NCI-H446 treated with DMSO at 0.1 percent for 48 hours (cell line): ENCODE data around the gene TSC22D1.
"Not testable (repeated sequence)": the region's sequence is repeated elsewhere in the genome, so short reads cannot be mapped to it uniquely, and the experiment has no call there.

Source experiments
- DNase-seq: peaks from one replicate; lab custom pipeline; 2025; lab: John Stamatoyannopoulos, UW

TSC22D1 gene

GRCh38 chr13:44504116-44504515 is 72.0 kb downstream of the TSC22D1 start:
- no peak for DNase-seq

GRCh38 chr13:44498969-44499368 is 77.2 kb downstream of the TSC22D1 start:
- no peak for DNase-seq

- DNase-seq: no peak
These were observed 77.6 kb downstream of the TSC22D1 start for GRCh38 chr13:44498502-44498901.

DNA sequence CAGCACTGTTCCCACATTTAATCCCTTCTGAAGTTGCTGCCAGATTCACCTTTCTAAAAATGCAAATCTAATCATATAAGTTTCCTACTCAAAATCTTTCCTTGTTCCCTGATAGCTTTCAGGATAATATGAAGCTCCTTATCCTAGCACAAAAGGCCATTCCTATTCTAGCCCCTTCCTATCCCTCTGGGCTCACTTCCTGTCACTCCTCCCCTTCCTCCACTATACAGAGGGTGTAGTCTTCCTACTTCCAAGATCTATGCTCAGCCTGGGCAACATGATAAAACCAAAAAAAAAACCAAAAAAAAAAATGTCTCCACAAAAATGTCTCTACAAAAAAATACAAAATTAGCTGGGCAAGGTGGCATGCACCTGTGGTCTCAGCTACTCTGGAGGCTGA is 78.3 kb downstream of the TSC22D1 start:
- DNase-seq: no peak

- no peak for DNase-seq
These were observed 82.8 kb downstream of the TSC22D1 start for GRCh38 chr13:44493213-44493812.

DNA sequence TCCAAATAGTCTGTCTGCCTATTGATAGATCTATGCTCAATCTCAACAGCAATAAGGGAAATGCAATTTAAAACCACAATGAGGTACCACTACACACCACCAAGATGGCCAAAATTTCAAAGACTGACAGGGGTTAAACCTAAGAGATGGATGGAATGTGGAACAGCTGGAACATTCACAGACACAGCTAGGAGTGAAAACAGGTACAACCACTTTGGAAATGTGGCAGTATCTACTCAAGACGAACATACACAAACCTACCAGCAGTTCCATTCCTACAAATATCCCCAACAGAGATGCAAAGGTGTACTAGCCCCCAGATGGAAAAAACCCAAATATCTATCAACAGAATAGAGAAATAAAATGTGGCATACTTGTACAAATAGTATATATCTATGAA is 86.4 kb downstream of the TSC22D1 start:
- no peak for DNase-seq

DNA sequence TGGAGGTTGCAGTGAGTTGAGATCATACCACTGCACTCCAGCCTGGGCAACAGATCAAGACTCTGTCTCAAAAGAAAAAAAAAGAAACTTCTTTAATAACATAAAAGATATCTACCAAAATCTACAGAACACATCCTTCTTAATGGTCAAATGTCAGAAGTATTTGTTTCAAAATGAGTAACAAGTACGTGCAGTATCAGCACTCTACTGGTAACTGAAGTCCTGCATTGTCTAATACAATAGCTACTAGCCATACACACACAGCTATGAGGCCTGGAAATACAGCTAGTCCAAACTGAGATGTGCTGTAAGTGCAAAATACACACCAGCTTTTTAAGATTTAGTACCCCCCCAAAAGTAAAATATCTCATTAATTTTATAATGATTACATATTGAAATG is 88.1 kb downstream of the TSC22D1 start:
- DNase-seq: no peak

DNA sequence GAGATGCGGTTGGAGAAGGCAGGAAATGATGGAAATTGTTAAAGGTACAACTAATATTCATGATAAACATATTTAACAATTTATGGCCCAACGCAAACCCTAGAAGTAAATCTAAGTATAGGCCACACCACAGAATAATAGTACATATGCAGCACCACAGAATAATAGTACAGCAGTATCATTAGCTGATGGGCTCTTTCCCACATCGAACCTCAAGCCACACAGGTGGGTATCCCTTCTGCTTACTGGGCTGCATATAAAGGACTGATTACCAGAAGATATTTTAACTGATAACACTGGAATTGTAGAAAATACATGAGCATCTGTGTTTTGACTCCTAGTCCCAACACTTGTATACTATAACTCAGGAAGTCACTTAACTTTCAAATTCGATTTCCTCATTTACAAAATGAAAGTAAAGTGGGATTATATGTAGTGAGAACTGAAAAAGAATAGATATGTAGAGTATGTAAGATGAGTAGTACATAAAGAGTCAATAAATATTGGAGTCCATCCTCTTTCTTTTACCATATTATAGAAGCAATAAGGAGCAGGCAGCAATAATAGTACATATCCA is 91.5 kb downstream of the TSC22D1 start:
- DNase-seq: no peak

- DNase-seq: peak; percentile 15
These were observed 101.8 kb downstream of the TSC22D1 start for GRCh38 chr13:44474122-44474910.

DNA sequence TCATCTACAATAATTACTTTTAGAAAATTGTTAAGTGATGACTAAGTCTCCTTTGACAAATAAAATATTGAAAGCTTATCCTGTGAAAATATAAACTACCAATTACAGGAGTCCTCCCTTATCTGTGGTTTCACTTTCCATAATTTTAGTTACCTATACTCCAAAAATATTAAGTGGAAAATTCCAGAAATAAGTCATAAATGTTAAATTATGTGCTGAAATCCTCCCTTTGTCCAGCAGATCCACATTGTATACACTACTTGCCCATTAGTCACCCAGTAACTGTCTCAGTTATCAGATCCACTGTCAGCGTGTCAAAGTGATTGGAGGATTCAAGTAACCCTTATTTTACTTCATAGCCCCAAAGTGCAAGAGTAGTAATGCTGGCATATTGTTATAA is 104.4 kb downstream of the TSC22D1 start:
- DNase-seq: no peak

- peak; percentile 16 for DNase-seq
These were observed 105.2 kb downstream of the TSC22D1 start for GRCh38 chr13:44470638-44471562.

GRCh38 chr13:44468874-44469273 is 107.3 kb downstream of the TSC22D1 start:
- no peak for DNase-seq

DNA sequence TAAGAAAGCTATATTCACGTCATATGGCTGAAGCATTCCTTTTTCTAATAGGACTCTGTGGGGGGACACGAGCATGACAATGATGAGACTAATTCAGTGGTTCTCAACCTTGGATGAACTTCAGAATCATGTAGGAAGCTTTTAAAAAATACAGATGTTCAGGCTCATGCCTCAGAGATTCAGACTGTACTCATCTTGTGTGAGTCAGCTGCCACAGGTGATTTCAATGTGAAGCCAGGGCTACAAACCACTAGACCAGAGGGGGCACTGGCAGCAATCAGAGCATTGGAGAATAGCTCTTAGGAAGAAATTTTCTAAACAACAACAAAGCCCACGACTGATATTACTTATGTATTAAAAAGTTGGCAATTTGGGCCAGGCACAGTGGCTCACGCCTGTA is 110.8 kb downstream of the TSC22D1 start:
- DNase-seq: no peak

DNA sequence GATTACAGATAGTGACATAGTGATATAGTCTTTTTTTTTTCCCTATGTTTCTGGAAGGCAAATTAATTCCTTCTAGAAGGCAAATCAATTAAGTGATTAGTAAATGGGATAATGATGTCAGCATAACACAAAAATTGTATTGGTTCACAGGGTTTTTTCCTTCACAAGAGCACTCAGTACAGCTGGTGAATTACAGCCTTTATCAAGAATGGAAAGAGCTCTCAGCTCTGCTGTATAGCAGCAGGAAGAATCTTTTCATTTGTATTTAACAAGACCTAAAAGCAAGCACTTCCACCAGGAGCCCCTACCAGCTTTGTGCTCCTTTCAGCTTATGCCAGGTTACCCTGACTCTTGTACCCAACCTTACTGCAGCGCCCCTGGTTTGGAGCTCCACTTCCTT is 111.7 kb downstream of the TSC22D1 start:
- no peak for DNase-seq

GRCh38 chr13:44463759-44464158 is 112.4 kb downstream of the TSC22D1 start:
- DNase-seq: no peak

GRCh38 chr13:44459674-44460073 is 116.5 kb downstream of the TSC22D1 start:
- no peak for DNase-seq

DNA sequence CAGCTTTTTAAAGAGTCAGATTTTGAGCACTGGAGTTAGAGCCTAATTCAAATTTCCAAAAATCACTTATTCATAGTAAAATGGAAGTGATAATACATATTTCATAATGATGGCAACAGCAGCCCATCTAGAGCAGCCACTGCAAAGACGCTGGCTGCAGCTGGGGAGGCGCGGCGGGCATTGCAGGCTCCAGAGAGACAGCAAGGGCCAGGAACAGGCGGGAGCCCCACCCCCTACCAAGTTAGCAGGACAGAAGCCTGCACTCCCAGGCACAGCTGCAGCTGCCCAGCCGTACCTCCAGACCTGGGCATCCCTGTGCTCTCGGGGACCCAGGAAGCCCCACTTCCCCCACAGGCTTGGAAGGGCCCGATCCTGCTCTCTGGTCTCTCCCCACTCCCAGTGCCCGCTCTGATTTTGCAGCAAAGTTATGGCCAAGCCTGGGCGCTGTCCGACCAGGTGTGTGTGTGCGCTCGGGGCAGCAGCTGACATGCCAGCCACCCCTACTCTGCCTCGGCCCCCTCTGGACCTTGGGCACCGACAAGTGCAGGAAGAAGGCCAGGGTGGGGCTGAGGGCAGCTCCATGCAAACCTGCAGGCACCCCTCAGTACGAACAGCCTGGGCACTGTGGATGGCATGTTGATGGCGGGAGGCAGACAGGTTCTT is 117.7 kb downstream of the TSC22D1 start:
- no peak for DNase-seq

DNA sequence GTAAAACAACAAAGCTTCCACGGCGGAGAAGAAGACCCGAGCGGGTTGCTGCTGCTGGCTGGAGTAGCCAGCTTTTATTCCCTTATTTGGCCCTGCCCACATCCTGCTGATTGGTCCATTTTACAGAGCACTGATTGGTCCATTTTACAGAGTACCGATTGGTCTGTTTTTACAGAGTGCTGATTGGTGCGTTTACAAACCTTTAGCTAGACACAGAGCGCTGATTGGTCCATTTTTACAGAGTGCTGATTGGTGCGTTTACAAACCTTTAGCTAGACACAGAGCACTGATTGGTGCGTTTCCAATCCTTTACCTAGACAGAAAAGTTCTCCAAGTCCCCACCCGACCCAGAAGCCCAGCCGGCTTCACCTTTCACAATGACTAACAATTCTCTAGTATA is 119.9 kb downstream of the TSC22D1 start:
- not testable (repeated sequence) for DNase-seq

DNA sequence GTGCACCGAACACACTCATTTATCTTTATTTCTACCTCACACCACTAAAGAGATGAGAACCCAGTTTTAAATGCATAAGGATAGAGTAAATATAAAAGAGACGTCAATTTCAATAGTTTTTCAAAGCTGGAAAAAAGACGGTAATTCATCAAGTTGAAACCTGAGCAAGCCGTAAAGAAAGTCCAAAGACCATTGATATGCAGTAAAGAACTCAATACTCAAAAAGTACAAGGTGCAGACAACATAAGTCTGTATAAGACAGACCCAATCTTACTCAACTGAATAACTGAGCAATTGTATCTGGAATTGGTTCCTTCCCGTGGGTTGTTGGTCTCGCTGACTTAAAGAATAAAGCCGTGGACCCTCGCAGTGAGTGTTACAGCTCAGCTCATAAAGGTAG is 120.4 kb downstream of the TSC22D1 start:
- no peak for DNase-seq

DNA sequence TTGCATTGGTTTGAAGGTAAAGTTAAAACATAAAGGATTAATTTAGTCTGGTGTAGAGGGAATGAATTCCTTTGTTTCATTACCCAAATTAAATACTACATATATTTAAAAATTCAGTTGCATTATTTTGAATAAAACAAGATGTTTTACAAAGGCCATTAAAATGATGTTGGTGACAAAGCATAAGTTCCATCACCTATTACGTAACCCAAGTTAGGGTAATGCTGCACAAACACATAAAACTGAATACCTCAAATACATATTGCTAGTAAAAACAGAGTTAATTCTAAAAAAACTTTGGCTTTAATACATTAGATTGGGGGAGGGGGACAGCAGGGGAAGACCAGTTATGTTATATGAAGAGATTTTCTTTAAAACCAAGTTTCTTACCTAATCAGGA is 122.2 kb downstream of the TSC22D1 start:
- no peak for DNase-seq

DNA sequence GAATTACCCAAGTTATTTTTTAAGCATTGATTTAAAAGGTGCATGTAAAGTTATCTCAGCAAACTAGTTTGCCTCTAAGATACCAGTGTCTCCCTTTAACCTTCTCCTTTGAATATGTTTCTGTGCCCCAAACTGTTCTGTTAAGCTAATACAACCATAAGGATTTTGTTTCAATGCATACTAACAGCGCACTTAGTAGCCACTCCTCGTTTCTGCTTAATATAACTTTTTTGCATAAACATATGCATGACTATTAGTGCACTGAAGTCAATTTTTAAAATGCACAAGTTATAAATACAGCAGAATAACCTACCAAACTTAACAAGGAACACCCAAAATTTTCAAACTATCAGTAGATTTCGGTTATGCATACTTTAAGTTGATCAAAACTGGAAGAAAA is 123.1 kb downstream of the TSC22D1 start:
- DNase-seq: no peak

DNA sequence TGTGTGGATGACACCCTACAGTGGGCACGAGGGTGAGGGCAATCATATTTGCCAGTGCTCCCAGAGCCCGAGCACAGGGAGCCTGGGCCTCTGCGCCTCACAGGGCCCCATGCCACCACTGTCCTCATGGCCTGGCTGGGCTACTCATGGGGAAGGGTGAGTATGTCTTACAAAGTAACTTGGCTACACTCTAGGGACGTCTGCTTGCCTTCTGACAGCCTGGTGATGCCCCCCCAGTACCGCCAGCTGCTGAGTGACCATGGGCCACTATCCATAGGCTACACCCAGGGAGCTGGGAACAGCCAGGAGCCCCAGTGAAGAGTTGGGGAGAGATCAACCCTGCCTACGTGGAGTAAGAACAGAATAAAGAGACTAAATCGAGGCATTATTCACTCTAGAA is 123.7 kb downstream of the TSC22D1 start:
- no peak for DNase-seq
